ENCODE measurements around the gene GPRC5A. TPM values are rescaled to one million over a fixed set of nuclear protein-coding genes. Genes with fewer than 3 reads are reported as not detected.

Gene GPRC5A
- polyA plus RNA-seq, 3 donors: 1.4 to 49.4 (median 12.1) TPM

DNA sequence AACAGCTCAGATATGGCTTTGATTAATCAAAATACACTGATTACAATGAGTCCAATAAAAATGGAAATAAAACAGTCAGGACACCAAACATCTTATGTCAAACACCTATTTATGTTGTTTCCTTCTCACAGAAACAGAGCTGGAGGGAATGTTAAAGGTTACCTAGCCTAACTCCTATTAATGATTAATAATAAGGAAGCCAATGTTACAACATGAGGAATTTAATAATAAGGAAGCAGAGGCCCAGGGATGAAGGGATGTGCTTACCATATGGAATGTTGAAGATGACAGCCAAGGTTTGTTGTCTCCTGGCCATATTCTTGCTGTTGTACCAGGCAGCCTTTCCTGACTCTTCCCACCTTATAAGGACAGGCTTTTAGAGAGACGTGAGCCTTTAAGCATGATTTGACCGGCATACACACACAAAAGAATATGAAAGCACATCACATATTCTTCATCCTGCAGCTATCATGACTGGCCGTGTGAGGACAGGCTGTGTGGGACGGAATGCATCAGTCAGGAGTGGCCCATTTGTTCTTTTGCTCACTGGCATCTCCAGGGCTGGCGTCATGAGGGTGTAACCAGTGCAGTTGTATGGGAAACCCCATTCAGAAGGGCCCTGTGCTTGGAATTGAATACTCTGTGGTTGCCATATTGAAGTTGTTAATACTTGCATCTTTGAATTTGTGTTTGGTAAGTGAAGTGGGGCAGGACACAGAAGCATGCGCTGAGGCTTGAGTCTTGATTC lies 63.7 kb downstream of the GPRC5A start:
- no peak overlapping the region for H3K27ac ChIP-seq (ENCODE audit: low read depth, low read length)

DNA sequence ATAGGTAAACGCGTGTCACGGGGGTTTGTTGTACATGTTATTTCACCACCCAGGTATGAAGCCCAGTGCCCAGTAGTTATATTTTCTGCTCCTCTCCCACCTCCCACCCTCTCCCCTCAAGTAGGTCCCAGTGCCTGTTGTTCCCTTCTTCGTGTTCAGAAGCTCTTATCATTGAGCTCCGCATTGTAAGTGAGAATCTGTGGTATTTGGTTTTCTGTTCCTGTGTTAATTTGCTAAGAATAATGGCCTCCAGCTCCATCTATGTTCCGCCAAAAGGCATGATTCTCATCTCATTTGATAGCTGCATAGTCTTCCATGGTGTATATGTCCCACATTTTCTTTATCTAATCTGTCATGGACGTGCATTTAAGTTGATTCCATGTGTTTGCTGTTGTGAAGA lies 67.5 kb downstream of the GPRC5A start:
- no peak overlapping the region for H3K27ac ChIP-seq (ENCODE audit: low read depth, low read length)
- WGBS, 3 donors: 74 to 83% (median 74%) methylated on average over 7 of the region's 7 CpGs

More for the DNA sequence above, 63.7 kb downstream of the GPRC5A start:
- 93 to 96% (median 96%) methylated on average over 6 of the region's 6 CpGs for WGBS, 3 donors

DNA sequence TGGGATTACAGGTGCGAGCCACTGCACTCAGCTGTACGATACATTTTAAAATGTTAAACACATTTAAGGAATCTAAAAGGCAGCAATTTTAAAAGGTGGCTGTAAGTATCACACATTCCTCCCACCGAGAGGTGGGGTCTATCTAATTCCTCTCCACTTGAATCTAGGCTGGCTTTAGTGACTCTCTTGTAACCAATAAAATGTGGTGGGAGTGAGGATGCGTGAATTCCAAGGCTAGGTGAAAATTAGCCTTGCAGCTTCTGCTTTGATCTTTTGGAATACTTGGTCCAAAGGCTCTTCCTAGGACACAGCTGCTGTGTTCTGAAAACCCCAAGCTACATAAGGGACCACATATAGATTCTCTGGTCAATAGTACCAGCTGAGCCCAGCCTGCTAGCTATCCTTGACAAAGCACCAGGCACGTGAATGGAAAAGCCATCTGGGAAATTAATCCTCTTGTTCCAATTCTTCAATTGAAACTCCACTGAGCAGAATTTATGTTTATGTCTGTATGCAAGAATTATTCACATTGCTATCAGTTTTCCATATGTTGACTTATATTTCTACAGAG lies 69.4 kb downstream of the GPRC5A start:
- 85 to 86% (median 86%) methylated on average over 5 of the region's 5 CpGs for WGBS, 3 donors
- no peak overlapping the region for H3K27ac ChIP-seq (ENCODE audit: low read depth, low read length)

DNA sequence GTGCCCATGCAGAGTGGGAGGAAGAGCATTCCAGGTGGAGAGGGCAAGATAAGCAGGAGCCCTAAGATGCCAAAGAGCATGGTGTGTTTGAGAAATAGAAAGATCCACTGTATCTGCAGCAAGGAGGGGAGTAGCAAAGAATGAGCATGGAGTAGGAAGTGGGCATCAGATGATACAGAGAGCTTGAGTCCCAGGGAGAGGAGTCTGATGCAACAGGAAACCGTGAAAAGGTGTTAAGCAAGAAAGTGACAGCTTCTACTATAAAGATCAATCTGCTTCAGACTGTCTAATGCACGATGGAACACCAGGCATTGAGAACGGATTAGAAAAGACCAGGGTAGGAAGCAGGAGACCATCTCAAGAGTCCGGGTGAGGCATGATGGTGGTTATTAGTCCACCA lies 72.9 kb downstream of the GPRC5A start:
- no peak overlapping the region for H3K27ac ChIP-seq (ENCODE audit: low read depth, low read length)
- WGBS, 3 donors: 61 to 92% (median 69%) methylated on average over 4 of the region's 4 CpGs

DNA sequence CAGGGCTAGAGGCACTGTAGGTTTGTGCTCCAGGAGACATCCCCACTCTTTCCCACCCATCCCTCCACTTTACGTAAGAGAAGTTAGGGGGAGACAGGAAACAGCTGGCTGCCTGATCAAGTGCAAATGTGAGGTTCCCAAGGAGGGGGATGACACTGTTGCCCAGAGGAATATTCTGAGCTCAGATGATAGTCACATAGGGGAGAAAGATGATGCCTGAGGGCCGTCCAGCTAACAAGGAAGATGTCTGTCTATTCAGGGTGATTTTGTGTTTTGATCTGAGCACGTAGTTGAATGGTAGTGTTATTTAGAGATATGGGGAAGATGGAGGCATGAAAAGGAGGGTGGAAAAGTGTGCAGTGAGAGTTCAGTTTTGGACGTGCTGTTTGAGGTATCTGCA lies 74.5 kb downstream of the GPRC5A start:
- WGBS, 3 donors: 69 to 85% (median 73%) methylated on average over 4 of the region's 4 CpGs
- H3K27ac ChIP-seq (ENCODE audit: low read depth, low read length): no peak overlapping the region

Other genes starting within 250 kb of the GPRC5A start
- gene GPR19, start 195.4 kb upstream of the GPRC5A start, polyA plus RNA-seq: under 1 TPM in 2 of 3 donors, not detected in 1; 0.06 to 0.09 TPM
- gene CDKN1B, start 174.2 kb upstream of the GPRC5A start, polyA plus RNA-seq: 10 to 100 TPM; 15.6 to 36.9 (median 24.1) TPM
- gene APOLD1, start 105.9 kb upstream of the GPRC5A start, polyA plus RNA-seq: 10 to 100 TPM; 13.8 to 71.1 (median 44.6) TPM
- 10 to 100 TPM; 32.3 to 44.1 (median 35.3) TPM for gene DDX47, start 78.2 kb upstream of the GPRC5A start, polyA plus RNA-seq
- under 1 TPM in 2 of 3 donors, not detected in 1; 0.13 to 0.15 TPM for gene GPRC5D, start 60.6 kb downstream of the GPRC5A start, polyA plus RNA-seq
- gene HEBP1, start 108.7 kb downstream of the GPRC5A start, polyA plus RNA-seq: 100 to 1,000 TPM in 1 of 3 donors, 10 to 100 TPM in 2; 58.7 to 104 (median 58.9) TPM
- 1 to 10 TPM; 1.8 to 4.0 (median 2.3) TPM for gene FAM234B, start 152.8 kb downstream of the GPRC5A start, polyA plus RNA-seq
- 1 to 10 TPM in 1 of 3 donors, not detected in 2; 4.0 TPM for gene GSG1, start 212.1 kb downstream of the GPRC5A start, polyA plus RNA-seq